Stimulated activated CD8-positive, alpha-beta memory T cell treated with anti-CD3 and anti-CD28 coated beads, Interleukin-7, amount 100 ng/mL, for 4 hours (primary cell): ENCODE results near the gene PAXX.

ENCODE experiments used
- DNase-seq, 2 donors: peaks; one replicate each; pipeline ENCODE4 v3.0.0-alpha.2; 2020; ENCODE audit warnings: low read depth in 2 of 2

Gene PAXX

GRCh38 chr9:137018761-137019559, 26.7 kb downstream of the PAXX start:
- DNase-seq: no peak

GRCh38 chr9:137019891-137020683, 27.9 kb downstream of the PAXX start:
- no peak for DNase-seq

- DNase-seq: no peak
These were observed 28.7 kb downstream of the PAXX start for GRCh38 chr9:137020771-137021567.

- no peak for DNase-seq
These were observed 29.4 kb downstream of the PAXX start for GRCh38 chr9:137021568-137021978.

- peak; percentile 59 to 64 for DNase-seq
These were observed 29.9 kb downstream of the PAXX start for GRCh38 chr9:137021979-137022661.

- DNase-seq: no peak
These were observed 30.4 kb downstream of the PAXX start for GRCh38 chr9:137022662-137023008.

- no peak for DNase-seq
These were observed 30.9 kb downstream of the PAXX start for GRCh38 chr9:137023157-137023556.

- no peak for DNase-seq
These were observed 31.4 kb downstream of the PAXX start for GRCh38 chr9:137023583-137023991.

GRCh38 chr9:137025517-137025966, 33.3 kb downstream of the PAXX start:
- no peak for DNase-seq

GRCh38 chr9:137026384-137026783, 34.2 kb downstream of the PAXX start:
- DNase-seq: no peak

- DNase-seq: no peak
These were observed 34.6 kb downstream of the PAXX start for GRCh38 chr9:137026828-137027227.

- no peak for DNase-seq
These were observed 35.4 kb downstream of the PAXX start, which contains the start of gene ABCA2 for GRCh38 chr9:137027369-137028262. Gene ABCA2, minus strand, starts transcription at chr9:137028237. Its CDS starts 97 bp downstream, at chr9:137028140.

GRCh38 chr9:137028263-137029057, 36.2 kb downstream of the PAXX start:
- peak in 1 of 2 donors; percentile 67 for DNase-seq

GRCh38 chr9:137029058-137029936, 37.1 kb downstream of the PAXX start:
- DNase-seq: peak in 1 of 2 donors; percentile 50

- no peak for DNase-seq
These were observed 37.8 kb downstream of the PAXX start for GRCh38 chr9:137030006-137030405.

GRCh38 chr9:137030538-137031527, 38.6 kb downstream of the PAXX start:
- DNase-seq: no peak

- DNase-seq: no peak
These were observed 39.9 kb downstream of the PAXX start, which contains the start of gene FUT7 for GRCh38 chr9:137031904-137032640. Gene FUT7, minus strand, starts transcription at chr9:137032088. Its CDS starts 97 bp downstream, at chr9:137031991.
